GM19193 (cell line): ENCODE results near the gene SMLR1.

Source experiments
- POLR2A ChIP-seq: IDR thresholded peaks from 4 replicates; pipeline ENCODE4 v1.6.1; 2011; ENCODE audit not compliant: insufficient read depth, insufficient read length; ENCODE audit errors: extremely low read depth

Gene SMLR1

DNA sequence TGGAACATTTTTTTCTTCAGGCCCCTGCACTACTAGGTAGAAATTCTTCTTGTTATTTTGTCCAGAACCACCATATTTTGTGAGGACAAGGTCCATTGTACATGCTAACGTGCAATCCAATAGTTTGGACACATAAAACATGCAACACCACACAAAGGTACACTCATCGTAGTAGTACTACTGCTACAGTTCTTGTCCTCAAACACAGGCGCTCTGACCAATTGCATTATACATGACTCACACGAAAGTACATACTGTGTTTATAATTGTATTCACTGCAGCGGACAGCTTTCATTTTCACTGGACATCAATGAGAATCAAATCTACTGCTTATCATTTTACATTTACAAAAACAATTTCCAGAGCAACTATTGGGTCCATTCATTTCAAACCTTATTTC is 15.3 kb upstream of the SMLR1 start:
- no peak for TF ChIP-seq POLR2A

DNA sequence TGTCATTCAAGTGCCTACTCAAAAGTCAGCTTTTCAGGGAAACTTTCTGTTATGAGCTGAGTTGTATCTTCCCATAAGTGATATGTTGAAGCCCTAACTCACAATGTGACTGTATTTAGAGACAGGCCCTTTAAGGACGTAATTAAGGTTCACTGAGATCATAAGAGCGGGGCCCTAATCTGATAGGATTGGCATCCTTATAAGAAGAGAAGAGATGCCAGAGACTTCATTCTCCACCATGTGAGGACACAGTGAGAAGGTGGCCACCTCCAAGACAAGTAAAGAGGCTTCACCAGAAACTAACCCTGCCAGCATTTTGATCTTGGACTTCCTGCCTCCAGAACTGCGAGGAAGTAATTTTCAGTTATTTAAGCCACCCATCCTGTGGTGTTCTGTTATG is 12.7 kb upstream of the SMLR1 start:
- no peak for TF ChIP-seq POLR2A

DNA sequence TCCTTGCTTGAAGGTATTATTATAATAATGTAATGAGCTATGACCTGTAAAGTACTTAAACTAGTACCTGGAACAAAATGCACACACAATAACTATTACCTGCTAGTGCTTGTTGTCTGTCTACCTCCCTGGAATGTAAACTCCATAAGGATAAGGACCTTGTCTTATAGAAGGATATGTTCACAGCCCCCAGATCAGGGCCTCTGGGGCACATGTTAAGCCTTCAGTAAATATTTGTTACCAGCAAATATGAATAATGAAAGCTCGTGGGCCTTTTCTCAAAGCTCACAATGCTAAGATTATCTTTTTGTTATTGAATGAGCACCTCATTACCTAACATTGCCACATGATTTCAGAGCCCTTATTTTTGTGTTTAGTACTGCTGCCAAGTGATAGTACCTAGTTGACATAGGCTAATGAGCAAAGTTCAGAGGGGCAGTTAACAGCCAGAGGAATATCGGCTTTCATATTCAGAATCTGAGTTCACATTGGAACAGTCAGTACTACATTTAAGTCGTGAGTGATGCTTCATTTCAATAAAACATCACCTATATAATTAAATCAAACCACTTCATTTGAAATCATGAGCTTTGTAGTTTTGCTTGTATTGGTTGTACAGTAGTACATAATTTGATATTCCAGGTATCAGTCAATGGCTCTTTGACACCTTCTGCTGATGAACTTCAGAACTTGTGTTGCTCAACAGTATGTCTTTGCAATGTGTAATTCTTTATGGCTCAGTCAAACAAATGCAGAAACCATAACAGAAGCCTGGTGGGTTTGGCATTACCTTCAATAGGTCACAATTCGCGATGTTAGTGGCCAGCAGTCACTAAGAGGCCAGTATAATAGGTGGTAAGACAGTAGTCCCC is 11.8 kb upstream of the SMLR1 start:
- TF ChIP-seq POLR2A: no peak

DNA sequence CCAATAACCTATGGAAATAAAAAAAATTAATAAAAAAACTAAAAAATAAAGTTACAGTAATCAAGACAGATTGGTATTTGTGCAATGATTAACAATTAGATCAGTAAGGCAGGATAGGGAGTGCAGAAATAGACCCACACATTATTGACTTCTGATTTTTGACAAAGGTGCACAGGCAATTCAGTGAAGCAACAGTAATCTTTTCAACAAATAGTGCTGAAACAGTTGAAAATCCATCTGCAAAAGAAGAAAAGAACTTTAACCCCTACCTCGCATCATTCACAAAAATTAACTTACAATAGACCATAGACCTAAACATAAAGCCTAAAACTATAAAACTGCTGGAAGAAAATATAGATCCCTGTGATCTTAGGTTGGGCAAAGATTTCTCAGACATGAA is 4.5 kb upstream of the SMLR1 start:
- no peak for TF ChIP-seq POLR2A

DNA sequence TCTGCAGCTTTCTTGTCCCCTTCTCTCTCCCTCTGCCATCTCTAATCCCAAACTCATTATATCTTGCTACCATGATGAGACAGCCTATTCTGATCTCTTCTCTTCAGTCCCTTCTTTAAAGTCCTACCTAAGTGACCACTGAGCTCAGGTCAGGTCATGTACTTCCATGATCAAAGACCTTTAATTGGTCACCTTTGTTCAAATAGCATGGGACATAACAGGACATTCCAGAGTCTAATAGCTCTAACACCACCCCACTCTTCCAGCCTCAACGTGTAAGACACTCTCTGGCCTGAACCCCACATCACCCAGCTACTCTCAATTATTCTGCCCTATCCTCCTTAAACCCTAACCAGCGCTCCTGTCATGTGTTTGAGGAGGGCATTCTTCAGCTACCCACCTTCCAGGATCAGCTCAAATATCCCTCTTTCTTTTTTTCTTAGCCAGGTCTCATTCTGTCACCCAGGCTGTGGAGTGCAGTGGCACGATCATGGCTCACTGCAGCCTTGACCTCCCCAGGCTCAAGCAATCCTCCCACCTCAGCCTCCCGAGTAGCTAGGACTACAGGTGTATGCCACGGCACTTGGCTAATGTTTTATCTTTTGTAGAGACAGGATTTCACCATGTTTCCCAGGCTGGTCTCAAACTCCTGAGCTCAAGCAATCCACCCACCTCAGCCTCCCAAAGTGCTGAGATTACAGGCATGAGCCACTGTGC is 2.1 kb upstream of the SMLR1 start:
- no peak for TF ChIP-seq POLR2A

DNA sequence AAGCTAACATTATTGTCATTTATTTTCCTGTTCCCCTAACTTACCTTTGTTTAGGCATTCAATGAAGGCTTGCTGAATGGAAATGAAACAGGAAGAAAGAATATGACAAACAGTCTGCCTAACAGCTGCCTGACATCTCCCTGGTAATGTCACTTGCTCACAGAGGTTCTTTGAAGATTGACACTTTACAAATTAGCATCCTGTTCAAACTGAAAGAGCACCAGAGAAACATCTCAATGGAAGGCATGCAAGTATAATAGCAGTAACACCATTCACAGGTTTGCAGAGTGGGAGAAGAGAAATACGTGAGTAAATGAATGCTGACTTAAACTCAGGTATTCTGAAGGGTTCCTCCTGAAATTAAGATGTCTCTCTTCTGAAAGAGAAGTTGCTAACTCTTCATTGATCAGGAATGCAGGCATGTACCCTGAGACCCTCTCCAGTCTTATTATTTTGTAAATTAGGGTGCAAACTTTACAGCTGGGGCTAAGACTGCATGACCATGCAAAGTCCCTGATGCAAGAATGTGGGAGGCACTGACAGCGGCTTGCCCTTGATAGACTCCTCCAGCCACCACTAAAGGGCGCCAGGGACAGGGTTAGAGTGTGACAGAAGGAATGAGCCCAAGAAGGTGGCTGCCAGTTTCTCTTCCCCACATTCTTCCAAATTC is 1.3 kb upstream of the SMLR1 start:
- no peak for TF ChIP-seq POLR2A

DNA sequence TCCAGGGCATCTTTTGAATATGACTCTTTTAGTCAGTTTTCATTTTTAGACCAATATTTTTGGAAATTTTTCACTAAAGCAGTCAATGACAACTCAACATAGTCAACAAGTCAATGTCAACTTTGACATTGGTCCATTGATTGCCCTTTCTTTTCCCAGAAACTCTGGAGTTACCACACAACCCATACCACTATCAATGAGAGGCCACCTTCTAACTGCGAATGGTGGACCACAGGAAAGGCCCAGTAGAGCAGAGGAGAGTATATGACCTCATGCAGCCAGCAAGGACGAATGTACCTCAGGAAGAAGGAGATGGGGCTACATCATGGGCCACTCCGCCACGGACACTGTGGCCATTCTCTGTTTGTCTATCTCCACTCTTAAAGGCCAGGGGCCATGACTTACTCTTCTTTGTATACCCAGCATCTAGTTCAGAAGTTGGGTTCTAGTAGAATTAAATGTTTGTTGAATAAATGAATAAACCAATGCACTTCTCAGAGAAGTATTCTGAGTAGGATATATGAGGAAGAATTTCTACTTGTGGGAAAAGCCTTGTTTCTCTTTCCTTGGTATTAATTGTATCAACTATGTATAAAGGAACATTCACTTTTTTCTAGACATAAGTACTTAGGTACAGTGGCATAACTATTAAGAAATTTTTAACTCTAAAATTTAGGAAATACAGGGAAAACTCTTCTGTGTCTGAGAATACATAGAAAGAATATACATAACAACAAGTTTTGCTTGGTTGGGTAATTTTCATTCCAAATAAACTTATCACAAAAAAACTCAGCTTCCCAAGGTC is 562 bp upstream of the SMLR1 start:
- no peak for TF ChIP-seq POLR2A

DNA sequence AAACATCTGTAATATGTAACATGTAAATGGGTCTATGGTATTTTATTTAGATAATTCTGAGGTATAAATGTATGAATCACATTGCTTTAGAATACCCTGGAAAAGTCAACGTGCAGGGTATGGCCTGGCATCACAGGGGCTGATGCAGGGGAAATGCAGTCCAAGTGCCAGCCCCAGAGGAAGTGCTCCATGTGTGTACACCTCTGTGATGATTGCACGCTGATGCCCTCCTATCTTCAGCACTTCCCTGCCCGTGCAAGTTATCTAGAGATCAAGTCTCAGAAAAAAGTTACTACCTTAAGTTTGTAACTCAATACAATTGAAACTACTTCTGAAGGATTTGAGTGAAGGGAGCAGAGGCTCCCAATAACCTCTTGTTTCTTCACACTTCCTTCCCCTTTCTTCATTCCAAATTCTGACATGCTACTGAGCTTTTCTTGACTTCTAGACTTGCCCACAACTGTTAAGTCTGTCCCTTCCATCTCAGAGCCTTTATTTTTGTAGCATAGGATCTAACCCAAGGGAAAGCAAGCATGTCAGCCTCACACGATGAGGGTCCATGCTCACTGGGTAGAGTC is 2.2 kb downstream of the SMLR1 start:
- no peak for TF ChIP-seq POLR2A

DNA sequence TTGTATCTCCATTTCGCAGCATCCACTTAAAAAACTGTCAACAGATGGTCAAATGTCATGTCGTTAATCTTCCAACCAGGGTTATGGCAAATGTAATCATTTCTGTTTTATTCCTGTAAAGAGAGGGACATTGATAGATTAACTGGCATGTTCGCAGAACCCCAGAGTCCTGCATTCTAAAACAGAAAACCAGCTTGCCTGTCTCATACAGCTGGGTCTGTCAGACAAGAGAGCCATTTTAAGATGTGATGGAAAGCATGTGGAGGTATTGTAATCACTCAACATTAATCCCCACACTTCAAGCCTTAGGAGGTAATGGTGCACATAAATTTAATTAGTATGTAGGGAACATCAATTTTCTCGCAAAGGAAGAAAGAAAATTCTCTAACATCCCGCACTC is 4.4 kb downstream of the SMLR1 start:
- TF ChIP-seq POLR2A: no peak

DNA sequence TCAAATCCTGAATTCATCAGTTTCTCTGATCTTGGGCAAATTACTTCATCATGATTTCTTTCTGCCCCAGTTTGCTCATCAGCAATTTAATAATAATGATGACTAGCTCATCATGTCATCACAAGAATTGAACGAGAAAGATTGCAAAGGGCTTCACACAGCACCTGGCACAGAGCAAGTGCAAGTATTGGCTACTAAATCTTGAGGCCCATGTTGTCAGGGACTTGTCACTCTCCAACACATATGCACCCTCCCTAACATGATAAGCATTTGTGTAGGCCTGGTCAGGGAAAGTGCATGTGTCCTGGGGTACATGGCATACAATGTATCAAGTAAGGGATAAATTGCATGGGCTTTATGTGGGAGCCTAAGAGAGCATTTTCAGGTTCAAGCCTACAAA is 6.4 kb downstream of the SMLR1 start:
- no peak for TF ChIP-seq POLR2A

DNA sequence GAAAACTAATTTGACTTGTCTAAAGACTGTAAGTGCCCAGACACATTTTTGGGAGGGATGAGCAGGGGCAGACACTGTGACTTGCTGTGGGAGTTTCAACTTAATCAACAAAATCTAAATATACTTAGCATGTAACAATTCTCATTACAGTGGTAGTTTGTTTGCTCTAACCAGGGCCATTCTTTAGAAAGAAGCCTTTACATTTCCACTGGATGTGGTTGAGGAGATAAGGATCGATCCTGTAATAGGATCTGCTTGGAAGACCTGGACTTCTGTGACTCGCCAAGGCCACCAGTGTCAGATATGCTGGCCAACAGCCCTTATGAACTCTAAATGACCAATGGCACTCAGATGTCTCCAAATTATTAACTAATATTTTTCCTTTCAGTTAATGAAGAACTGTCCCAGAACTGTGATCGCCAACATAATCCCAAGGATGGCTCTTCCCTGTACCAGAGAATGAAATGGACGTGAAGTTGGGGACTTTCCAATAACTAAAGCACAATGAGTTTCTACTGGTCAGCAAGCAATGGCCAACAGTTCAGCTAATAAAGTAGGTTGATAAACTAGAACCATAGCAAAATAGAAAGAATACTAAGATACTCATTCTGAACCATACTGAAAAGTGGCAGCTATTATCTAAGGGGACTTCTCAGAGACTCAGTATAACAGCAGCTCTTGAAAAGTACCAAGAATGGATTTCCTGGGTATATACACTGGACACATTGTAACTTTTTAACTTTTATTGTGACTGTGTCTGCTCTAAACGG is 7.5 kb downstream of the SMLR1 start:
- no peak for TF ChIP-seq POLR2A

DNA sequence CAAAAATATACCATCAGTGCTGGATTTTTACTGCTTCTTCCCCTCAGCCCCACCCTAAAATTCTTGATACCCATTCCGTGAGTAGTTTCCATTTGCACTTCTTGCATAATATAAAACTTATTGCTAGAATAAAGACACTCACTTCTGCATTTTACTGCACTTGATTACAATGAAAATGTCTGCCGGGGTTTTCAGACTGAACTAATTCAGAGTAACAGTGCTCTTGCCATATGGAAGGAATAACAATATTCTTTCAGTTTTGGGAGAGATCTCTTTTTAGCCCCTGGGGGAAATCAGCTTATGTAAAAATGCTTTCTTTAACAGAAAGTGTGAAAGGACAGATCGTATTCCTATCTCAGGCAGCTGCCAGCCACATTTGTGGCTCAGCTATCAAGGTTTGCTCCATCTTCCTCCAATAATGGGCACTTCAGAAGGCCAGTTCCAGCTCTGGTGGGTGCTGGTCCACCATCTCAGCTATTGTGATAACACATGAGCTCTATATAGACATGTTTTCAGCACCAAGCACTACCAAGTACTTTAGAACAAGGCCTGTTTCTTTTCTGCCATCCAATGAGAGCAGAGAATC is 8.9 kb downstream of the SMLR1 start:
- no peak for TF ChIP-seq POLR2A

DNA sequence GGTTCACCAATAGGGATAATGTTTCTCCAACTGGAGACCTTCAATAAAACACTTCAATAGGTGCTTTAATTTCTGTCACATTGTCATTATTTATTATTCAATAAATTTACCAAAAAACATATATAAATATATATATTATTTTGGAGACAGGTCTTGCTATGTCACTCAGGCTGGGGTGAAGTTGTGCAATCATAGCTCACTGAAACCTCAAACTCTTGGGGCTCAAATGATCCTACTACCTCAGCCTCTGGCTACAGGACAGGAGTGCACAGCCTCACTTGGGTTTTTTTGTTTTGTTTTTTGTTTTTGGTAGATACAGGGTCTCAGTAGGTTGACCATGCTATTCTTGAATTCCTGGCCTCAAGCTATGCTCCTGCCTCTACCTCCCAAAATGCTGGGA is 9.9 kb downstream of the SMLR1 start:
- no peak for TF ChIP-seq POLR2A
